HUES48 (cell line): ENCODE results near the gene PTPRN2.

Experiments used
- H3K27ac ChIP-seq: one replicate; pipeline ENCODE4 v1.7.0; 2013; ENCODE audit warnings: low read depth, low read length, inconsistent platforms
- H3K27me3 ChIP-seq: 2 replicates; pipeline ENCODE4 v1.6.1; 2013; ENCODE audit warnings: mild to moderate bottlenecking, low read length; ENCODE audit not compliant: control insufficient read depth, insufficient read depth
- H3K36me3 ChIP-seq: 2 replicates; pipeline ENCODE4 v1.6.1; 2013; ENCODE audit warnings: low read length; ENCODE audit not compliant: control insufficient read depth, insufficient read depth
- H3K4me1 ChIP-seq: 2 replicates; pipeline ENCODE4 v1.6.1; 2013; ENCODE audit warnings: mild to moderate bottlenecking, low read length; ENCODE audit not compliant: control insufficient read depth, insufficient read depth
- H3K4me3 ChIP-seq: 2 replicates; pipeline ENCODE4 v1.5.1; 2013; ENCODE audit warnings: mild to moderate bottlenecking, low read depth, low read length
- H3K9ac ChIP-seq: 2 replicates; pipeline ENCODE4 v1.6.1; 2013; ENCODE audit warnings: mild to moderate bottlenecking, low read depth, low read length, moderate library complexity
- H3K9me3 ChIP-seq: 2 replicates; pipeline ENCODE4 v1.6.1; 2013; ENCODE audit warnings: low read length; ENCODE audit not compliant: control insufficient read depth, insufficient read depth

Gene PTPRN2

GRCh38 chr7:158574308-158575036, 13.2 kb downstream of the PTPRN2 start:
- Histone ChIP-seq H3K9me3 (peaks cover under 1% of the 10 kb centered on the region; the same call in 1 of the 2 replicates), H3K4me1 (no peaks in the 10 kb centered on the region), H3K36me3 (no peaks in the 10 kb centered on the region), H3K4me3 (no peak overlapping the region), H3K27me3 (peaks cover 19% of the 10 kb centered on the region), H3K27ac (no peak overlapping the region), H3K9ac (no peak overlapping the region)

- Histone ChIP-seq H3K4me1 (no peaks in the 10 kb centered on the region), H3K27me3 (peaks cover 28% of the 10 kb centered on the region), H3K4me3 (no peak overlapping the region), H3K36me3 (no peaks in the 10 kb centered on the region), H3K9me3 (no peaks in the 10 kb centered on the region), H3K27ac (no peak overlapping the region), H3K9ac (no peak overlapping the region)
These were observed 14.3 kb downstream of the PTPRN2 start for GRCh38 chr7:158573310-158573709.

GRCh38 chr7:158572000-158572828, 15.4 kb downstream of the PTPRN2 start:
- no peaks in the 10 kb centered on the region for H3K9me3 ChIP-seq
- no peak overlapping the region for H3K27ac ChIP-seq
- peaks cover 5% of the 10 kb centered on the region for H3K4me1 ChIP-seq
- no peak overlapping the region for H3K4me3 ChIP-seq
- no peaks in the 10 kb centered on the region for H3K36me3 ChIP-seq
- H3K27me3 ChIP-seq = peaks cover 28% of the 10 kb centered on the region
- no peak overlapping the region for H3K9ac ChIP-seq

GRCh38 chr7:158570449-158571170, 17.0 kb downstream of the PTPRN2 start:
- no peaks in the 10 kb centered on the region for H3K9me3 ChIP-seq
- peaks cover 28% of the 10 kb centered on the region for H3K27me3 ChIP-seq
- H3K36me3 ChIP-seq = no peaks in the 10 kb centered on the region
- peaks cover 8% of the 10 kb centered on the region for H3K4me1 ChIP-seq
- H3K4me3 ChIP-seq = no peak overlapping the region
- H3K27ac ChIP-seq = no peak overlapping the region
- no peak overlapping the region for H3K9ac ChIP-seq

- Histone ChIP-seq H3K4me3 (no peak overlapping the region), H3K9ac (no peak overlapping the region), H3K36me3 (no peaks in the 10 kb centered on the region), H3K27me3 (peaks cover 28% of the 10 kb centered on the region), H3K4me1 (peaks cover 13% of the 10 kb centered on the region), H3K9me3 (no peaks in the 10 kb centered on the region), H3K27ac (no peak overlapping the region)
These were observed 17.7 kb downstream of the PTPRN2 start for GRCh38 chr7:158569858-158570323.

GRCh38 chr7:158568974-158569857, 18.4 kb downstream of the PTPRN2 start:
- H3K27me3 ChIP-seq = peaks cover 28% of the 10 kb centered on the region
- H3K9me3 ChIP-seq = no peaks in the 10 kb centered on the region
- no peak overlapping the region for H3K9ac ChIP-seq
- peaks cover 15% of the 10 kb centered on the region for H3K4me1 ChIP-seq
- no peak overlapping the region for H3K27ac ChIP-seq
- H3K4me3 ChIP-seq = no peak overlapping the region
- no peaks in the 10 kb centered on the region for H3K36me3 ChIP-seq

- no peak overlapping the region; the same call in 1 of the 2 replicates for H3K4me3 ChIP-seq
- H3K27ac ChIP-seq = no peak overlapping the region
- no peaks in the 10 kb centered on the region for H3K36me3 ChIP-seq
- H3K9me3 ChIP-seq = no peaks in the 10 kb centered on the region
- H3K4me1 ChIP-seq = peaks cover 28% of the 10 kb centered on the region
- H3K27me3 ChIP-seq = peaks cover 24% of the 10 kb centered on the region
- no peak overlapping the region for H3K9ac ChIP-seq
These were observed 20.4 kb downstream of the PTPRN2 start for GRCh38 chr7:158567153-158567603.

- peaks cover 11% of the 10 kb centered on the region for H3K27me3 ChIP-seq
- peaks cover 32% of the 10 kb centered on the region for H3K4me1 ChIP-seq
- H3K36me3 ChIP-seq = no peaks in the 10 kb centered on the region
- H3K27ac ChIP-seq = no peak overlapping the region
- no peaks in the 10 kb centered on the region for H3K9me3 ChIP-seq
- H3K4me3 ChIP-seq = no peak overlapping the region
- no peak overlapping the region for H3K9ac ChIP-seq
These were observed 23.0 kb downstream of the PTPRN2 start for GRCh38 chr7:158564663-158565035.

- Histone ChIP-seq H3K9me3 (no peaks in the 10 kb centered on the region), H3K27ac (no peak overlapping the region), H3K36me3 (no peaks in the 10 kb centered on the region), H3K4me3 (no peak overlapping the region), H3K4me1 (peaks cover 32% of the 10 kb centered on the region), H3K9ac (no peak overlapping the region), H3K27me3 (peaks cover 5% of the 10 kb centered on the region)
These were observed 23.5 kb downstream of the PTPRN2 start for GRCh38 chr7:158563911-158564662.
